HepG2 (cell line): ENCODE results near the gene HDGF. TPM values are rescaled to one million over a fixed set of nuclear protein-coding genes. Genes with fewer than 3 reads are reported as not detected.
A peak's percentile ranks its signal among the peaks of the same experiment; 100 is the strongest.

Experiments
- ARNT2 ChIP-seq: sonication (generic); formaldehyde crosslinking; IDR thresholded peaks from 2 replicates; pipeline ENCODE4 v1.8.0; 2022; ENCODE audit warnings: mild to moderate bottlenecking, low read depth, missing genetic modification reagents, moderate library complexity
- ATF1 ChIP-seq: IDR thresholded peaks from 2 replicates; pipeline ENCODE4 v1.6.1; 2016; ENCODE audit warnings: mild to moderate bottlenecking, control low read depth
- CCAR2 ChIP-seq: fragments of 200-400 bp; formaldehyde crosslinking; optimal IDR thresholded peaks from 2 replicates; pipeline ENCODE3; 2018; ENCODE audit warnings: low read depth, mild to moderate bottlenecking, low read length, moderate library complexity
- HDAC6 ChIP-seq: fragments of 200-600 bp; sonication (generic); IDR thresholded peaks from 2 replicates; pipeline ENCODE4 v1.7.0; 2017; ENCODE audit warnings: mild to moderate bottlenecking, antibody characterized with exemption, low read length, low read depth
- HOXA3 ChIP-seq: sonication (generic); formaldehyde crosslinking; IDR thresholded peaks from 2 replicates; pipeline ENCODE4 v1.5.0; 2020; ENCODE audit warnings: missing genetic modification reagents
- HOXD1 ChIP-seq: sonication (generic); formaldehyde crosslinking; IDR thresholded peaks from 2 replicates; pipeline ENCODE4 v1.5.0; 2020; ENCODE audit warnings: missing genetic modification reagents
- MBNL3 ChIP-seq: fragments of 250-450 bp; sonication (Bioruptor Pico); conservative IDR thresholded peaks from 2 replicates; pipeline ENCODE4 v1.8.0; 2022; ENCODE audit warnings: mild to moderate bottlenecking, inconsistent platforms
- MEIS2 ChIP-seq: sonication (generic); formaldehyde crosslinking; IDR thresholded peaks from 2 replicates; pipeline ENCODE4 v1.9.0; 2021; ENCODE audit warnings: mild to moderate bottlenecking, missing genetic modification reagents
- NFKBIZ ChIP-seq: IDR thresholded peaks from 2 replicates; pipeline ENCODE4 v1.6.1; 2018; ENCODE audit warnings: missing genetic modification reagents, missing compliant biosample characterization
- SAFB2 ChIP-seq: sonication (generic); formaldehyde crosslinking; IDR thresholded peaks from 2 replicates; pipeline ENCODE4 v1.5.1; 2020; ENCODE audit warnings: missing genetic modification reagents, low read depth, mild to moderate bottlenecking, borderline replicate concordance
- SIX1 ChIP-seq: sonication (generic); formaldehyde crosslinking; IDR thresholded peaks from 2 replicates; pipeline ENCODE4 v1.4.0; 2020; ENCODE audit warnings: missing genetic modification reagents, borderline replicate concordance
- ZBTB7A ChIP-seq: sonication (generic); formaldehyde crosslinking; IDR thresholded peaks from 2 replicates; pipeline ENCODE4 v1.8.0; 2022; ENCODE audit warnings: mild to moderate bottlenecking, missing genetic modification reagents
- ZNF143 ChIP-seq: sonication (generic); formaldehyde crosslinking; IDR thresholded peaks from 2 replicates; pipeline ENCODE4 v1.4.0; 2020; ENCODE audit warnings: missing genetic modification reagents
- ZNF17 ChIP-seq: sonication (generic); formaldehyde crosslinking; IDR thresholded peaks from 2 replicates; pipeline ENCODE4 v1.5.0; 2020; ENCODE audit warnings: mild to moderate bottlenecking, missing genetic modification reagents
- ZNF180 ChIP-seq: sonication (generic); formaldehyde crosslinking; IDR thresholded peaks from 2 replicates; pipeline ENCODE4 v1.4.0; 2020; ENCODE audit warnings: low read depth, missing genetic modification reagents, borderline replicate concordance
- ZNF251 ChIP-seq: sonication (generic); formaldehyde crosslinking; IDR thresholded peaks from 2 replicates; pipeline ENCODE4 v1.9.0; 2021; ENCODE audit warnings: mild to moderate bottlenecking, missing genetic modification reagents
- ZNF34 ChIP-seq: sonication (generic); formaldehyde crosslinking; IDR thresholded peaks from 2 replicates; pipeline ENCODE4 v1.4.0; 2020; ENCODE audit warnings: mild to moderate bottlenecking, missing genetic modification reagents, borderline replicate concordance
- ZNF572 ChIP-seq: sonication (generic); formaldehyde crosslinking; IDR thresholded peaks from 2 replicates; pipeline ENCODE4 v1.5.1; 2020; ENCODE audit warnings: mild to moderate bottlenecking, missing genetic modification reagents
- ZNF615 ChIP-seq: sonication (generic); formaldehyde crosslinking; IDR thresholded peaks from 2 replicates; pipeline ENCODE4 v1.5.0; 2020; ENCODE audit warnings: mild to moderate bottlenecking, missing genetic modification reagents, borderline replicate concordance
- ZNF737 ChIP-seq: sonication (generic); formaldehyde crosslinking; IDR thresholded peaks from 2 replicates; pipeline ENCODE4 v1.5.0; 2020; ENCODE audit warnings: missing genetic modification reagents, mild to moderate bottlenecking, borderline replicate concordance
- ZNF780A ChIP-seq: sonication (generic); formaldehyde crosslinking; IDR thresholded peaks from 2 replicates; pipeline ENCODE4 v1.8.0; 2022; ENCODE audit warnings: mild to moderate bottlenecking, missing genetic modification reagents, moderate library complexity
- ZNF879 ChIP-seq: sonication (generic); formaldehyde crosslinking; IDR thresholded peaks from 2 replicates; pipeline ENCODE4 v1.8.1; 2023; ENCODE audit warnings: missing genetic modification reagents
- polyA plus RNA-seq, 8 experiments: library from polyadenylated mRNA; depleted of rRNA in 3 of 8; stranded (reverse) in 7 of 8; unstranded in 1 of 8; fragments of >200 nt; fragmentation: Illumina TruSeq in 4 of 8; extraction: Trizol in 4 of 8; gene quantifications; 2 replicates each; pipeline versions ENCODE4 v1.2.1 to v1.2.3, GENCODE V29; 2011 to 2016; ENCODE audit warnings: low read depth in 4 of 8, missing spikeins in 1 of 8, mixed read lengths in 1 of 8; ENCODE audit not compliant: insufficient read depth in 1 of 8
- total RNA-seq, 5 experiments: library from RNA; depleted of rRNA; stranded (reverse); fragments of >200 nt; fragmentation: Illumina TruSeq; extraction: Trizol; gene quantifications; 2 replicates each; pipeline ENCODE4 v1.2.3, GENCODE V29; 2016; ENCODE audit warnings: low read depth in 1 of 5
- TF ChIP-seq, protein P1 (sequence below): sonication (generic); formaldehyde crosslinking; IDR thresholded peaks from 2 replicates; pipeline ENCODE4 v1.5.1; 2020; ENCODE audit warnings: mild to moderate bottlenecking, moderate library complexity, missing genetic modification reagents
- TF ChIP-seq, protein P2 (sequence below): IDR thresholded peaks from 2 replicates; pipeline ENCODE4 v1.4.0; 2020; ENCODE audit warnings: mild to moderate bottlenecking, missing genetic modification reagents
- TF ChIP-seq, protein P3 (sequence below): sonication (generic); formaldehyde crosslinking; IDR thresholded peaks from 2 replicates; pipeline ENCODE4 v1.8.1; 2023; ENCODE audit warnings: mild to moderate bottlenecking, missing genetic modification reagents

The HDGF gene
- total and polyA plus RNA-seq, 2 of the 13 experiments (the other 11 are each of a cell fraction or from before 2014, with no cell fraction given), result 156 to 196 TPM

DNA sequence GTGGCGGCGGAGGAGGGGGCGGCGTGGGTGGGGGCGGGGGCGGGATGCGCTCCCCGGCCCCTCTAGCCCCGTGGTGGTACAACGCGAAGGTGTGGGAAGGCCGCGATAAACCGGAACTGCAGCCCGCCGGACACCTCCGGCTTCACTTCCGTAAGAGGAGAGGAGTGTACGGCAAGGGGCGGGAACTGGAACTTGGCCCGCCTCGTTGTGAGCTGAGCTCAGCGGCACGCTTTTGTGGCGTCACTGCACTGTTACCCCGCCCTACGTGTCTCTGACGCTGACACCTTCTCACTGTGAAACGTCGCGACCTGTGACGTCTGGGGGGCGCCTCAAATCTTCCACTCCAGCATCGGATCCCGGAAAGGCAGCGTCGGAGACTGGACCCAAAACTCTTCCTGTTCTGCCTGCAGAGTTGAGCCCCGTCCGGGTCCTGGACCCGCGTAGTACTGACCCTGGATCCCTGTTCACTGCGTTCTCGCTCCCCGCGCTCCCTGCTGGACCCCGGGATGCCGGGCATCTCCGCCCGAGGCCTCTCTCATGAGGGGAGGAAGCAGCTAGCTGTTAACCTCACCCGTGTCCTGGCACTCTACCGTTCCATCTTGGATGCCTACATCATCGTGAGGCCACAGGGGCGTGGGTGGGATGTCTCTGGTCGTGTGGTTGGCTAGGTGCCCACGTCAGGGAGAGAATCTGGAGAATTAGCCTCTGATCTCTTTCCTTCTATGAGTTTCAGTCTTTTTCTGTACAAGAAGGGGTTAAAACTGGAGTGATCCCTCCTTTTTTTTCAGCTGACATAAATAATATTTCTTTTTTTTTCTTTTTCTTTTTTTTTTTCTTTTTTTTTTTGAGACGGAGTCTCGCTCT is 22.6 kb downstream of the HDGF start, which contains the start of gene ISG20L2 (continued):
- TF ChIP-seq ZNF143 (CRISPR knock-in tag), result peak; percentile 75
- no peak for TF ChIP-seq MBNL3
- no peak for TF ChIP-seq SIX1
- no peak for TF ChIP-seq SAFB2 (CRISPR knock-in tag)
- peak; percentile 100 for TF ChIP-seq HOXA3 (CRISPR knock-in tag)
- no peak for TF ChIP-seq CCAR2
- TF ChIP-seq HOXD1 (CRISPR knock-in tag), result no peak; the same call in 1 of the 2 replicates
- TF ChIP-seq ZNF615 (CRISPR knock-in tag), result no peak
- no peak for TF ChIP-seq ZNF879
- no peak for TF ChIP-seq ZNF780A (CRISPR knock-in tag)
- TF ChIP-seq, protein P1, sequence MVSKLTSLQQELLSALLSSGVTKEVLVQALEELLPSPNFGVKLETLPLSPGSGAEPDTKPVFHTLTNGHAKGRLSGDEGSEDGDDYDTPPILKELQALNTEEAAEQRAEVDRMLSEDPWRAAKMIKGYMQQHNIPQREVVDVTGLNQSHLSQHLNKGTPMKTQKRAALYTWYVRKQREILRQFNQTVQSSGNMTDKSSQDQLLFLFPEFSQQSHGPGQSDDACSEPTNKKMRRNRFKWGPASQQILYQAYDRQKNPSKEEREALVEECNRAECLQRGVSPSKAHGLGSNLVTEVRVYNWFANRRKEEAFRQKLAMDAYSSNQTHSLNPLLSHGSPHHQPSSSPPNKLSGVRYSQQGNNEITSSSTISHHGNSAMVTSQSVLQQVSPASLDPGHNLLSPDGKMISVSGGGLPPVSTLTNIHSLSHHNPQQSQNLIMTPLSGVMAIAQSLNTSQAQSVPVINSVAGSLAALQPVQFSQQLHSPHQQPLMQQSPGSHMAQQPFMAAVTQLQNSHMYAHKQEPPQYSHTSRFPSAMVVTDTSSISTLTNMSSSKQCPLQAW, result no peak; the same call in 1 of the 2 replicates
- no peak for TF ChIP-seq ZNF737 (CRISPR knock-in tag)
- no peak for TF ChIP-seq ZNF180
- no peak; the same call in 1 of the 2 replicates for TF ChIP-seq ARNT2 (CRISPR knock-in tag)
- no peak for TF ChIP-seq ZNF572 (CRISPR knock-in tag)
- TF ChIP-seq NFKBIZ (CRISPR knock-in tag), result no peak
- no peak for TF ChIP-seq ZNF34
- TF ChIP-seq, protein P2, sequence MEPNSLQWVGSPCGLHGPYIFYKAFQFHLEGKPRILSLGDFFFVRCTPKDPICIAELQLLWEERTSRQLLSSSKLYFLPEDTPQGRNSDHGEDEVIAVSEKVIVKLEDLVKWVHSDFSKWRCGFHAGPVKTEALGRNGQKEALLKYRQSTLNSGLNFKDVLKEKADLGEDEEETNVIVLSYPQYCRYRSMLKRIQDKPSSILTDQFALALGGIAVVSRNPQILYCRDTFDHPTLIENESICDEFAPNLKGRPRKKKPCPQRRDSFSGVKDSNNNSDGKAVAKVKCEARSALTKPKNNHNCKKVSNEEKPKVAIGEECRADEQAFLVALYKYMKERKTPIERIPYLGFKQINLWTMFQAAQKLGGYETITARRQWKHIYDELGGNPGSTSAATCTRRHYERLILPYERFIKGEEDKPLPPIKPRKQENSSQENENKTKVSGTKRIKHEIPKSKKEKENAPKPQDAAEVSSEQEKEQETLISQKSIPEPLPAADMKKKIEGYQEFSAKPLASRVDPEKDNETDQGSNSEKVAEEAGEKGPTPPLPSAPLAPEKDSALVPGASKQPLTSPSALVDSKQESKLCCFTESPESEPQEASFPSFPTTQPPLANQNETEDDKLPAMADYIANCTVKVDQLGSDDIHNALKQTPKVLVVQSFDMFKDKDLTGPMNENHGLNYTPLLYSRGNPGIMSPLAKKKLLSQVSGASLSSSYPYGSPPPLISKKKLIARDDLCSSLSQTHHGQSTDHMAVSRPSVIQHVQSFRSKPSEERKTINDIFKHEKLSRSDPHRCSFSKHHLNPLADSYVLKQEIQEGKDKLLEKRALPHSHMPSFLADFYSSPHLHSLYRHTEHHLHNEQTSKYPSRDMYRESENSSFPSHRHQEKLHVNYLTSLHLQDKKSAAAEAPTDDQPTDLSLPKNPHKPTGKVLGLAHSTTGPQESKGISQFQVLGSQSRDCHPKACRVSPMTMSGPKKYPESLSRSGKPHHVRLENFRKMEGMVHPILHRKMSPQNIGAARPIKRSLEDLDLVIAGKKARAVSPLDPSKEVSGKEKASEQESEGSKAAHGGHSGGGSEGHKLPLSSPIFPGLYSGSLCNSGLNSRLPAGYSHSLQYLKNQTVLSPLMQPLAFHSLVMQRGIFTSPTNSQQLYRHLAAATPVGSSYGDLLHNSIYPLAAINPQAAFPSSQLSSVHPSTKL (CRISPR knock-in tag), result no peak; the same call in 1 of the 2 replicates
- 0 out of 2 replicates have a peak, but pooled peaks have one; percentile 44 for TF ChIP-seq MEIS2 (CRISPR knock-in tag)
- TF ChIP-seq HDAC6, result no peak
- no peak for TF ChIP-seq ZNF251
- TF ChIP-seq, protein P3, sequence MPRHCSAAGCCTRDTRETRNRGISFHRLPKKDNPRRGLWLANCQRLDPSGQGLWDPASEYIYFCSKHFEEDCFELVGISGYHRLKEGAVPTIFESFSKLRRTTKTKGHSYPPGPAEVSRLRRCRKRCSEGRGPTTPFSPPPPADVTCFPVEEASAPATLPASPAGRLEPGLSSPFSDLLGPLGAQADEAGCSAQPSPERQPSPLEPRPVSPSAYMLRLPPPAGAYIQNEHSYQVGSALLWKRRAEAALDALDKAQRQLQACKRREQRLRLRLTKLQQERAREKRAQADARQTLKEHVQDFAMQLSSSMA, result no peak
- no peak for TF ChIP-seq ZNF17 (CRISPR knock-in tag)
- TF ChIP-seq ZBTB7A (CRISPR knock-in tag), result peak; percentile 49; the same call in 1 of the 2 replicates
- TF ChIP-seq ATF1, result peak; percentile 97
